Activated naive CD8-positive, alpha-beta T cell treated with anti-CD3 and anti-CD28 coated beads, Interleukin-2, amount 50 U/mL, for 16 hours (primary cell): ENCODE data around the gene PDGFRB.

Experiments used
- DNase-seq: peaks from one replicate; pipeline ENCODE4 v3.0.0-alpha.2; 2020; ENCODE audit warnings: low read depth, low spot score

Gene PDGFRB

GRCh38 chr5:150181766-150182545 is 26.3 kb upstream of the PDGFRB start:
- no peak for DNase-seq

- DNase-seq: no peak
Measured at GRCh38 chr5:150181027-150181426, 25.4 kb upstream of the PDGFRB start.

GRCh38 chr5:150180241-150181026 is 24.8 kb upstream of the PDGFRB start:
- no peak for DNase-seq

GRCh38 chr5:150179019-150179620 is 23.5 kb upstream of the PDGFRB start:
- DNase-seq: no peak

- no peak for DNase-seq
Measured at GRCh38 chr5:150178262-150178661, 22.6 kb upstream of the PDGFRB start.

- DNase-seq: no peak
Measured at GRCh38 chr5:150177721-150178120, 22.1 kb upstream of the PDGFRB start.

GRCh38 chr5:150176745-150177477 is 21.3 kb upstream of the PDGFRB start:
- DNase-seq: no peak

GRCh38 chr5:150175536-150175935 is 19.9 kb upstream of the PDGFRB start:
- no peak for DNase-seq

- no peak for DNase-seq
Measured at GRCh38 chr5:150175076-150175475, 19.4 kb upstream of the PDGFRB start.

GRCh38 chr5:150174285-150174684 is 18.6 kb upstream of the PDGFRB start:
- no peak for DNase-seq

- DNase-seq: no peak
Measured at GRCh38 chr5:150173161-150173560, 17.5 kb upstream of the PDGFRB start.

- DNase-seq: no peak
Measured at GRCh38 chr5:150172556-150172955, 16.9 kb upstream of the PDGFRB start.

GRCh38 chr5:150172145-150172544 is 16.5 kb upstream of the PDGFRB start:
- no peak for DNase-seq

GRCh38 chr5:150168864-150169263 is 13.2 kb upstream of the PDGFRB start:
- DNase-seq: no peak

GRCh38 chr5:150167908-150168307 is 12.3 kb upstream of the PDGFRB start:
- no peak for DNase-seq

GRCh38 chr5:150167512-150167850 is 11.8 kb upstream of the PDGFRB start:
- no peak for DNase-seq

GRCh38 chr5:150166650-150167511 is 11.2 kb upstream of the PDGFRB start, which contains the start of gene CDX1:
TSS of gene CDX1 (plus strand) at chr5:150166778. CDS start at chr5:150166877, 99 bp downstream.
- DNase-seq: no peak

- no peak for DNase-seq
Measured at GRCh38 chr5:150166037-150166649, 10.5 kb upstream of the PDGFRB start.

- DNase-seq: no peak
Measured at GRCh38 chr5:150164211-150164980, 8.8 kb upstream of the PDGFRB start.
